ENCODE measurements around the gene AKAP13. TPM values are rescaled to one million over a fixed set of nuclear protein-coding genes. Genes with fewer than 3 reads are reported as not detected.
A peak's percentile ranks its signal among the peaks of the same experiment; 100 is the strongest.

The AKAP13 gene
- total and polyA plus RNA-seq, 2 of the 13 experiments (the other 11 are each of a cell fraction or from before 2014, with no cell fraction given): 6.7 to 27.1 TPM

- no peak for TF ChIP-seq USF2 (IDR thresholded peaks at IDR 0.05; ENCODE audit: low read depth, low read length)
- TF ChIP-seq USF2 (CRISPR knock-in tag; IDR thresholded peaks at IDR 0.05; ENCODE audit: borderline replicate concordance): no peak
- TF ChIP-seq MLLT10 (CRISPR knock-in tag; IDR thresholded peaks at IDR 0.05): no peak
- 0 out of 2 replicates have a peak, but pooled peaks have one; percentile 22 for TF ChIP-seq MIER2 (CRISPR knock-in tag; IDR thresholded peaks at IDR 0.05)
- no peak for TF ChIP-seq NONO (IDR thresholded peaks at IDR 0.05)
- peak; percentile 65; the same call in 1 of the 2 replicates for TF ChIP-seq NONO (CRISPR knock-in tag; conservative IDR thresholded peaks at IDR 0.05)
- TF ChIP-seq RBAK (CRISPR knock-in tag; IDR thresholded peaks at IDR 0.05): no peak
- TF ChIP-seq ZNF644 (CRISPR knock-in tag; IDR thresholded peaks at IDR 0.05; ENCODE audit: low read depth): peak; percentile 93
- peak; percentile 10 for TF ChIP-seq SKI (IDR thresholded peaks at IDR 0.05; ENCODE audit: partially characterized antibody)
- peak; percentile 85; the same call in 1 of the 2 replicates for TF ChIP-seq TFAP4 (IDR thresholded peaks at IDR 0.05; ENCODE audit: borderline replicate concordance, low read depth)
- no peak for TF ChIP-seq ATF4 (CRISPR knock-in tag; IDR thresholded peaks at IDR 0.05)
- TF ChIP-seq HOMEZ (CRISPR knock-in tag; IDR thresholded peaks at IDR 0.05; ENCODE audit: low read depth): peak; percentile 81; the same call in 1 of the 2 replicates
- TF ChIP-seq AFF4 (CRISPR knock-in tag; IDR thresholded peaks at IDR 0.05): no peak
- peak; percentile 28; the same call in 1 of the 2 replicates for TF ChIP-seq TARDBP (CRISPR knock-in tag; IDR thresholded peaks at IDR 0.05)
- no peak for TF ChIP-seq BRD4 (CRISPR knock-in tag; IDR thresholded peaks at IDR 0.05)
- TF ChIP-seq AKAP8 (CRISPR knock-in tag; IDR thresholded peaks at IDR 0.05): no peak
- peak; percentile 73; the same call in 1 of the 2 replicates for TF ChIP-seq SOX5 (CRISPR knock-in tag; IDR thresholded peaks at IDR 0.05; ENCODE audit: borderline replicate concordance)
- peak; percentile 79 for TF ChIP-seq ZNF710 (CRISPR knock-in tag; IDR thresholded peaks at IDR 0.05; ENCODE audit: borderline replicate concordance)
- TF ChIP-seq GZF1 (CRISPR knock-in tag; IDR thresholded peaks at IDR 0.05): no peak
- no peak for TF ChIP-seq SP4 (CRISPR knock-in tag; IDR thresholded peaks at IDR 0.05)
Measured at GRCh38 chr15:85781099-85781498, 400.7 kb downstream of the AKAP13 start (continued).
